Choroid plexus epithelial cell (primary cell): ENCODE data around the gene LGALS3.
A peak's percentile ranks its signal among the peaks of the same experiment; 100 is the strongest.

Experiments used
- DNase-seq: peaks from one replicate; pipeline ENCODE4 v3.0.0-alpha.2; 2010; ENCODE audit warnings: low read depth
- H3K4me3 ChIP-seq: 2 replicates; pipeline ENCODE4 v1.5.1; 2011; ENCODE audit warnings: low read depth, mild to moderate bottlenecking, control low read depth, low read length, moderate library complexity
- TF ChIP-seq, protein P1 (sequence below): conservative IDR thresholded peaks from 2 replicates; pipeline ENCODE4 v1.5.1; 2011; ENCODE audit warnings: low read depth, mild to moderate bottlenecking, control low read depth, inconsistent platforms, low read length, moderate library complexity

LGALS3 gene

DNA sequence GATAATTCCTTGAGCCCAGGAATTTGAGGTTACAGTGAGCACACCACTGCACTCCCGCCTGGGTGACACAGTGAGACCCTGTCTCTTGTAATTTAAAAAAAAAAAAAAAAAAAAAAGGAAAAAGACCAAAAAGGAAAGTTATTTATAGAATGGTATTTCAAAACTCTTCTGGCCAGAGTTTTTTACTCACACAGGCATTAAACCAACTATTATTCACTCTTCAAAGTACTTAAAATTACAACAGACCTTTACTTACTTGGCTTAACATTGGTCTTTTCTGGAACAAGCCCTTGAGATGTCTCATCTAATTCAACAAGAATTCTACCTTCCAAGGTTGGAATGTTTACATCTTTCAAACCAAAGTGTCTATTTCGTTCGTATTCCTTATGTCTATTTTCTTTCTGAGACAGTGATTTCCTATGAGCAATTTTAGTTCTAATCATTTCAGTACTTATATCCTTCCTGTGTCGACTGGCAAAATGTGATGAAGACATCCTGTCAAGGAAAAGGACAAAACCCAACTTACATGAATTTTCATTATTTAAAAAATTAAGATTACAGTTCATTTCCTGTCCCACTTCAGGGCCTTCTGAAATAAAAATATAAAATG, 59.7 kb downstream of the LGALS3 start:
- no peak overlapping the region for H3K4me3 ChIP-seq
- TF ChIP-seq, protein P1, sequence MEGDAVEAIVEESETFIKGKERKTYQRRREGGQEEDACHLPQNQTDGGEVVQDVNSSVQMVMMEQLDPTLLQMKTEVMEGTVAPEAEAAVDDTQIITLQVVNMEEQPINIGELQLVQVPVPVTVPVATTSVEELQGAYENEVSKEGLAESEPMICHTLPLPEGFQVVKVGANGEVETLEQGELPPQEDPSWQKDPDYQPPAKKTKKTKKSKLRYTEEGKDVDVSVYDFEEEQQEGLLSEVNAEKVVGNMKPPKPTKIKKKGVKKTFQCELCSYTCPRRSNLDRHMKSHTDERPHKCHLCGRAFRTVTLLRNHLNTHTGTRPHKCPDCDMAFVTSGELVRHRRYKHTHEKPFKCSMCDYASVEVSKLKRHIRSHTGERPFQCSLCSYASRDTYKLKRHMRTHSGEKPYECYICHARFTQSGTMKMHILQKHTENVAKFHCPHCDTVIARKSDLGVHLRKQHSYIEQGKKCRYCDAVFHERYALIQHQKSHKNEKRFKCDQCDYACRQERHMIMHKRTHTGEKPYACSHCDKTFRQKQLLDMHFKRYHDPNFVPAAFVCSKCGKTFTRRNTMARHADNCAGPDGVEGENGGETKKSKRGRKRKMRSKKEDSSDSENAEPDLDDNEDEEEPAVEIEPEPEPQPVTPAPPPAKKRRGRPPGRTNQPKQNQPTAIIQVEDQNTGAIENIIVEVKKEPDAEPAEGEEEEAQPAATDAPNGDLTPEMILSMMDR, result no peak
- no peak for DNase-seq

GRCh38 chr14:55190906-55191202, 61.8 kb downstream of the LGALS3 start:
- H3K4me3 ChIP-seq, result peak overlapping the region; percentile 88
- TF ChIP-seq, protein P1, result no peak
- DNase-seq, result no peak

DNA sequence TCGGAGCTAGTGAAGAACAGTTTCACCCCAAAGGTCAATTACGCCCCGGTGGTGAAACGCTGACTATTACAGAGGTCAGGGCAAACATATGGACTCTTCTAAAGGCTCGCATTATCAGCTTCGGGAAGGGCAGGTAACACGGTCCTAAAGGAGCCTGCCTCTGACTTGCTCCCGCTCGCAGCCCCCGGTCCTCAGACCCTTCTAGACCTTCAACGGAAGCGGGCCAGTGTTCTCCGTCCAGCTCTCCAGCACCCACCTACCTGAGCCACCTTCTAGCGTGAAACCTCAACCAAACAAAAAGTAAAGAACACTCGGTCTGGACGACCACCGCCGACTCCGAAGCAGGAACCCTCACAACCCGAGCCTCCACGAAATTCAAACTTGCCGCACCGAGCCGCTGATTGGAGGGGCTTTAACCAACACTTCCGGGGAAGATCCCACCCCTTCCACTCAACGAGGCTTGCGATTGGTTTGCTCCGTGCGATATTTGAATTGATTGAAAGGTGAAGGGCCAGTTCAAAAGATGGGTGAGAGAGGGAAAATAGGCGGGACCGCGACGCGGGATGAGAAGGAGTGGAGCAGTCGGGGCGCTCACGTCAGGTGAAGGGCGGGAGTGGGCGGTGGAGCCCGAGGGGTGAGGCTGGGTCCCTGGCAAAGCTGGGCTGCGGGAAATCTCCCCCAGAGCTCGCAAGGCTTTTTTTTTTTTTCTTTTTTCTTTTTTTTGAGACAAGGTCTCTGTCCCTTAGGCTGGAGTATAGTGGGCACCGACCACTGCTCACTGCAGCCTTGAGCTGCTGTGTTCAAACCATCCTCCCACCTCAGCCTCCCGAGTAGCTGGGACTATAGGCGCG, 62.4 kb downstream of the LGALS3 start, which contains the start of gene DLGAP5:
Gene DLGAP5 (minus strand): TSS at position 383 of the 851 bp plus-strand sequence. CDS start 2,406 bp downstream, outside the sequence.
- H3K4me3 ChIP-seq, result peak within 1 kb of the TSS; percentile 88

GRCh38 chr14:55192054-55192621, 63.1 kb downstream of the LGALS3 start:
- no peak for DNase-seq
- TF ChIP-seq, protein P1, result no peak

More for the DNA sequence above, 62.4 kb downstream of the LGALS3 start, which contains the start of gene DLGAP5:
- DNase-seq, result peak; percentile 96
- TF ChIP-seq, protein P1, result no peak

DNA sequence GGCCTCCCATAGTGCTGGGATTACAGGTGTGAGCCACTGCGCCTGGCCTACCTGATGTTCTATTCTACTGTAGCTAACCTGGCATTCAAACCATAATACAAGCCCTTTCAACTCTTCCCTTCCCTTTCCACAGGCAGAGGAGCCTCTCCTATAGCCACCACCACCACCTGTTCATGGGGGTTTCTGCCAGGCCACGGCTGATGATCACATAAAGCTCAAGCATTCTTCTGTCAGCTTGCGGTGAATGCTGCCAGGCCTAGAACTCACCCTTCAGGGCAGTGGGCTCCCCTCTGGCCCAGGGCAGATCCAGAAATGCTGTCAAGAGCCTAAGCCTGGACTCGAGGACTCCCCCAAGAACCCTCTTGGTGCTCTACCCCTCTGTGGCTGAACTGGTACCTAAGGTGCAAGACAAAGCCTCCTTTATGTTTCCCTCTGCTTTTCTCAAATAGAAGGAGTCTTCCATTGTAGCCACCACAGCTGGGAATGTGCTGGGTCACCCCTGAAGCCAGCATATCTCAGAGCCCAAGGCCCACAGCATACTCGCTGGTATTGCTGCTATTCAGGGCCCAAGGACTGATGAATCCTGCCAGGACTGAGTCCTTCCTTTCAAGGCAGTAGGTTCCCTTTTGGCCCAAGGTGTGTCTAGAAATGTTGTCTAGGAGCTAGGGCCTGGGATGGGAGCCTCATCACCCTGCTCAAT, 65.8 kb downstream of the LGALS3 start:
- TF ChIP-seq, protein P1, result no peak
- no peak overlapping the region for H3K4me3 ChIP-seq
- DNase-seq, result no peak

More at GRCh38 chr14:55192054-55192621, 63.1 kb downstream of the LGALS3 start:
- H3K4me3 ChIP-seq, result peak overlapping the region; percentile 88
